Activated CD8-positive, alpha-beta T cell treated with anti-CD3 and anti-CD28 coated beads, Interleukin-2, amount 10 ng/mL, durations not matched to agents 7 days and 5 days (primary cell): Measurements from ENCODE around the gene TLE4. TPM values are rescaled to one million over a fixed set of nuclear protein-coding genes. Genes with fewer than 3 reads are reported as not detected.
"Not testable (repeated sequence)": the region's sequence is repeated elsewhere in the genome, so short reads cannot be mapped to it uniquely, and the experiment has no call there.

Experiments
- ATAC-seq: fragments of 150-1000 bp; cut with Tn5 transposase; one replicate; pipeline ENCODE4 v1.10.0; 2021; ENCODE audit warnings: moderate library complexity
- CTCF ChIA-PET: fragments of 350-600 bp; sonication (Branson Sonifier 250); formaldehyde crosslinking; loops from one replicate; lab custom pipeline; 2021; ENCODE audit warnings: antibody characterized with exemption; lab: Charles Lee
- POLR2A ChIA-PET: fragments of 350-600 bp; sonication (Branson Sonifier 250); formaldehyde crosslinking; loops from one replicate; lab custom pipeline; 2021; ENCODE audit warnings: antibody characterized with exemption; lab: Charles Lee
- DNase-seq: peaks from one replicate; pipeline ENCODE4 v3.0.0-alpha.2; 2020
- H3K27ac Mint-ChIP-seq: one replicate; pipeline ENCODE4 v1.8.0; 2021; ENCODE audit warnings: mild to moderate bottlenecking, mixed read lengths
- H3K27me3 Mint-ChIP-seq: one replicate; pipeline ENCODE4 v1.8.0; 2021; ENCODE audit warnings: low read depth, mixed read lengths
- H3K36me3 Mint-ChIP-seq: one replicate; pipeline ENCODE4 v1.8.0; 2021; ENCODE audit warnings: low read depth, mixed read lengths
- H3K4me1 Mint-ChIP-seq: one replicate; pipeline ENCODE4 v1.8.0; 2021; ENCODE audit warnings: low read depth, mixed read lengths
- H3K4me3 Mint-ChIP-seq: one replicate; pipeline ENCODE4 v1.8.0; 2021; ENCODE audit warnings: mild to moderate bottlenecking, mixed read lengths
- H3K9me3 Mint-ChIP-seq: one replicate; pipeline ENCODE4 v1.8.0; 2022; ENCODE audit warnings: mixed read lengths; ENCODE audit not compliant: insufficient read depth
- total RNA-seq, 2 experiments: library from RNA; stranded (reverse); gene quantifications; one replicate each; pipeline ENCODE4 v1.2.3, GENCODE V29; 2021

TLE4 gene
- total RNA-seq, 2 experiments from 2014 or later: 47.7 to 51.8 TPM

- no peaks in the 10 kb centered on the region for H3K27me3 Mint-ChIP-seq
- no peak overlapping the region for H3K4me3 Mint-ChIP-seq
- CTCF ChIA-PET: interaction anchor here (1.0 kb wide), 1 partner anchor 15 kb away, joined by 3 read pairs; no protein-coding TSS in a partner anchor
- POLR2A ChIA-PET: no interaction called here
- ATAC-seq (no peak), DNase-seq (no peak)
- no peak overlapping the region for H3K27ac Mint-ChIP-seq
- H3K36me3 Mint-ChIP-seq: peaks cover 59% of the 10 kb centered on the region
- peaks cover 26% of the 10 kb centered on the region for H3K4me1 Mint-ChIP-seq
- H3K9me3 Mint-ChIP-seq: peaks cover 40% of the 10 kb centered on the region
Measured at GRCh38 chr9:79641070-79641469, 69.3 kb downstream of the TLE4 start.

- Mint-ChIP-seq H3K4me3 (no peak overlapping the region), H3K36me3 (peaks cover 49% of the 10 kb centered on the region), H3K27me3 (no peaks in the 10 kb centered on the region), H3K27ac (no peak overlapping the region), H3K4me1 (peaks cover 19% of the 10 kb centered on the region), H3K9me3 (peaks cover 40% of the 10 kb centered on the region)
- DNase-seq: no peak
- POLR2A ChIA-PET: no interaction called here
- CTCF ChIA-PET: interaction anchor here (1.0 kb wide), 1 partner anchor 27 kb away, joined by 3 read pairs; no protein-coding TSS in a partner anchor
- no peak for ATAC-seq
Measured at GRCh38 chr9:79642671-79643070, 70.9 kb downstream of the TLE4 start.

- Mint-ChIP-seq H3K9me3 (peaks cover 33% of the 10 kb centered on the region), H3K27ac (no peak overlapping the region), H3K27me3 (no peaks in the 10 kb centered on the region), H3K36me3 (peaks cover 36% of the 10 kb centered on the region), H3K4me1 (peaks cover 11% of the 10 kb centered on the region), H3K4me3 (no peak overlapping the region)
- ATAC-seq (no peak), DNase-seq (no peak)
- ChIA-PET CTCF (no interaction called here), POLR2A (no interaction called here)
Measured at GRCh38 chr9:79644048-79644447, 72.3 kb downstream of the TLE4 start.

- Mint-ChIP-seq H3K36me3 (peaks cover 36% of the 10 kb centered on the region), H3K9me3 (peaks cover 33% of the 10 kb centered on the region), H3K27me3 (no peaks in the 10 kb centered on the region), H3K4me1 (peaks cover 9% of the 10 kb centered on the region), H3K4me3 (no peak overlapping the region), H3K27ac (no peak overlapping the region)
- no peak for ATAC-seq
- ChIA-PET POLR2A (no interaction called here), CTCF (no interaction called here)
- no peak for DNase-seq
Measured at GRCh38 chr9:79644601-79645000, 72.8 kb downstream of the TLE4 start.

GRCh38 chr9:79645110-79645509 lies 73.3 kb downstream of the TLE4 start:
- ChIA-PET CTCF (no interaction called here), POLR2A (no interaction called here)
- ATAC-seq: no peak

DNA sequence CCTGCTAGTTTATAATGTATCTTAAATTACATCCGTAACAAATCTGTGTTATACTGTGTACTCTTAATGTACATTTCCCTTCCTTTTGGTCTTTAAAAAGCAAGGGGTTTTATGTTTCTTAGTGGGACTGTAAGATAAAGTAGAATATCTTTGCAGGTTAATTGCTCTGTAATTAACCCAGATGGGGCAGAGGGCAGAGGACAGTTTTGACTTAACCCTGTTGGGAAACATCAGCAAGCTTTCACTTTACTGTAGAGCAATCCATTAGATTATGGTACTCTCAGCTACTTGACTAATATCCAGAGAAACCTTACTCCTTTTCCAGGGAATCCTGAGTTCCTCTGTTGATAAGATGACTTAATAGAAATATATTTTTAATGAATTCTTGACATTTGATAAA lies 74.3 kb downstream of the TLE4 start:
- no peak for ATAC-seq
- Mint-ChIP-seq H3K36me3 (peaks cover 33% of the 10 kb centered on the region), H3K9me3 (peaks cover 33% of the 10 kb centered on the region), H3K4me3 (no peak overlapping the region), H3K4me1 (no peaks in the 10 kb centered on the region), H3K27ac (no peak overlapping the region), H3K27me3 (no peaks in the 10 kb centered on the region)
- ChIA-PET POLR2A (no interaction called here), CTCF (interaction anchor here (1.8 kb wide), 1 partner anchor 8 kb away, joined by 4 read pairs; no protein-coding TSS in a partner anchor)
- DNase-seq: no peak

More at GRCh38 chr9:79645110-79645509, 73.3 kb downstream of the TLE4 start:
- Mint-ChIP-seq H3K4me1 (peaks cover 5% of the 10 kb centered on the region), H3K36me3 (peaks cover 36% of the 10 kb centered on the region), H3K4me3 (no peak overlapping the region), H3K27ac (no peak overlapping the region), H3K9me3 (peaks cover 33% of the 10 kb centered on the region), H3K27me3 (no peaks in the 10 kb centered on the region)
- no peak for DNase-seq

GRCh38 chr9:79651251-79651795 lies 79.6 kb downstream of the TLE4 start:
- DNase-seq: no peak
- no peaks in the 10 kb centered on the region for H3K27me3 Mint-ChIP-seq
- ChIA-PET CTCF (no interaction called here), POLR2A (no interaction called here)
- no peaks in the 10 kb centered on the region for H3K9me3 Mint-ChIP-seq
- no peak for ATAC-seq
- H3K4me1 Mint-ChIP-seq: peaks cover 2% of the 10 kb centered on the region
- peaks cover 26% of the 10 kb centered on the region for H3K36me3 Mint-ChIP-seq
- no peak overlapping the region for H3K4me3 Mint-ChIP-seq
- H3K27ac Mint-ChIP-seq: no peak overlapping the region

DNA sequence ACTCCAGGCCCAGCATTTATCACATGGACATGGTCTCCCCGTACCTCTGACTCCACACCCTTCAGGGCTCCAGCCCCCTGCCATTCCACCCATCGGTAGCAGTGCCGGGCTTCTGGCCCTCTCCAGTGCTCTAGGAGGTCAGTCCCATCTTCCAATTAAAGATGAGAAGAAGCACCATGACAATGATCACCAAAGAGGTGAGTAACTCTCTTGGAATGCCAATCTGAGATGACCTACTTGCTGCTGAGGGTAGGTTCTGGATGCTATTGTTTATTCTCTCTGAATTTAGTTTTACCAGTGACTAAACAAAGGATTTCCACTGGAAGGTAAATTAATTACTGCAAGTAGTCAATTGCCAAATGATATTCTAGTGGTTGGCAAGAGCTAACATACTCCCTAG lies 80.8 kb downstream of the TLE4 start:
- POLR2A ChIA-PET: no interaction called here
- CTCF ChIA-PET: no interaction called here
- ATAC-seq (no peak), DNase-seq (no peak)
- Mint-ChIP-seq H3K4me1 (peaks cover 2% of the 10 kb centered on the region), H3K27ac (no peak overlapping the region), H3K36me3 (peaks cover 34% of the 10 kb centered on the region), H3K27me3 (no peaks in the 10 kb centered on the region), H3K4me3 (no peak overlapping the region), H3K9me3 (no peaks in the 10 kb centered on the region)

GRCh38 chr9:79654591-79655382 lies 83.0 kb downstream of the TLE4 start:
- ATAC-seq, H3K9me3 Mint-ChIP-seq, H3K4me3 Mint-ChIP-seq, POLR2A ChIA-PET, H3K4me1 Mint-ChIP-seq, CTCF ChIA-PET, DNase-seq, H3K27me3 Mint-ChIP-seq, H3K27ac Mint-ChIP-seq: not testable (repeated sequence)
- peaks cover 43% of the 10 kb centered on the region for H3K36me3 Mint-ChIP-seq

GRCh38 chr9:79655551-79655950 lies 83.8 kb downstream of the TLE4 start:
- Mint-ChIP-seq H3K27ac (no peak overlapping the region), H3K9me3 (no peaks in the 10 kb centered on the region), H3K27me3 (no peaks in the 10 kb centered on the region), H3K4me1 (peaks cover 2% of the 10 kb centered on the region), H3K4me3 (no peak overlapping the region), H3K36me3 (peaks cover 43% of the 10 kb centered on the region)
- POLR2A ChIA-PET: no interaction called here
- ATAC-seq (no peak), DNase-seq (no peak)
- CTCF ChIA-PET: no interaction called here

DNA sequence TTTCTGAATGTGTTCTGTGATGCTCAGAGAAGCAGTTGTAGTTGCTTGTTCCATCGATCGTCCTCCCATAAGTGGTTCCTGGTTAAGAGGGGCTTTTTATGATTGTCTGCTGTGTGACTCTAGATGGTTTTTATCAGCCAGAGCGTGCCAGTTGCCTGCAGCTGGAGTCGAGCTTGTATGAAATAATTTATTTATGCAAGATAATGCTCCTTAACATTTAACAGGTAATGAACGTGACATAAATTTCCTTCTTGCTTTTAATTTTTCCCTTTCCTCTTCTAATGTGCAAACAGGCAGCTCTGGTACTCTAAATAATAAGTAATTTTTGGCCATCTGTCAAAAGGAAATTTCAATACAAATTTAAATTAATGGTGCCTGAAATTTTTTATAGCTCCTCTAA lies 84.4 kb downstream of the TLE4 start:
- DNase-seq (no peak), ATAC-seq (no peak)
- peaks cover 2% of the 10 kb centered on the region for H3K4me1 Mint-ChIP-seq
- ChIA-PET CTCF (interaction anchor here (1.1 kb wide), 1 partner anchor 15 kb away, joined by 3 read pairs; no protein-coding TSS in a partner anchor), POLR2A (interaction anchor here (0.5 to 0.8 kb wide), 2 partner anchors 85 to 118 kb away, joined by 3 read pairs; partner anchors contain the start of gene TLE4)
- no peaks in the 10 kb centered on the region for H3K27me3 Mint-ChIP-seq
- H3K4me3 Mint-ChIP-seq: no peak overlapping the region
- H3K36me3 Mint-ChIP-seq: peaks cover 43% of the 10 kb centered on the region
- no peak overlapping the region for H3K27ac Mint-ChIP-seq
- H3K9me3 Mint-ChIP-seq: no peaks in the 10 kb centered on the region

DNA sequence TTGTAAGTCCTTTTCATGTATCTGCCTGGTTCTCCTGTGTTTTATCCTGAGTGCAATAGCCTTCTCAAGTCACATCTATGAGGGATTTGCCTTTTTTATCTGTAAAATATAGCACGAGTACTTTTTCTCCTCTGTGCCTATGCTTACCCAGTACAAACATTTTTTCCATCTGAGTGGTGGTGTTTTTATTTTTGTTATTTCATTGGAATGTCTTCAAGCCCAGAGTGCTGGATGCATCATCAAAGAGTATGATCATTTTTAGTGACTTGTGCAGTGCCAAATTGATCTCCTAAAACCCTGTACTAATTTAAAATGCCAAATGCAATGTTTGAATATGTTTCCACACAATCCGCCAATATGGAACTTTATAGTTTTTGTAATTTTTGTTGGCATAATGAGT lies 86.1 kb downstream of the TLE4 start:
- Mint-ChIP-seq H3K27ac (no peak overlapping the region), H3K36me3 (peaks cover 43% of the 10 kb centered on the region), H3K4me1 (peaks cover 10% of the 10 kb centered on the region), H3K27me3 (no peaks in the 10 kb centered on the region), H3K9me3 (no peaks in the 10 kb centered on the region), H3K4me3 (no peak overlapping the region)
- ChIA-PET POLR2A (no interaction called here), CTCF (no interaction called here)
- no peak for DNase-seq
- ATAC-seq: no peak
